ENCODE results near the gene PPCS.

PPCS gene

DNA sequence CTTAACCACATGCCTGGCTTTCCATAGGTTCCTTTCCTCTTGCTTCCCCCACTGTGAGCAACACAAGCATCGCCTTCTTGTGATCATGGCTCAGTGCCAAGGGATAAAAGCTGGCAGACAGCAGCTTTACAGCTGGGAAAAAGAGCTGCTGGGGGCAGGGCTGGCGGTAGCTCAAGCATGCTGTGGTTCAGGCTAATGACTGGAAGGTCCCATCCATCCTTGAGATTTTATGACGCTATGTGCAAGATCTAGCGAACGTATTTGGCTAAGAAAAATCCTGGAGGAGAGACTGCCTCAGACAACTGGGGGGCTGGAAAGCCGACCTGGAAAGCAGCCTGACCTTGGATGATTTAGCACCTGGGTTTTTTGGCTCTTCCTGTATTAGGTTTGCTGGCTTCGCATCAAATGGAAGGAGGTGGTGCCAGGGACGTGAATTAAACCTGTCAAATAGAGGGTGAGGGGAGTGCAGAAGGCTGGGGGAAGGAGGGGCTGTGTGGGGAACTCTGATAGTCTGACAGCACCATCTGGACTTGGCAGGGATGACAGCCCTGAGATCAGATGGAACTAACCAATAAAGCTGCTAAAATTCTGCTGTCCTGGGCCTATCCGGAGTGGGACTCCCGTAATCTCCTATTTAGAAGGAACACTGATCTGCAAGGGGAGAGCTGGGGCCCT is 35.3 kb upstream of the PPCS start:
- TF ChIP-seq, protein P1, sequence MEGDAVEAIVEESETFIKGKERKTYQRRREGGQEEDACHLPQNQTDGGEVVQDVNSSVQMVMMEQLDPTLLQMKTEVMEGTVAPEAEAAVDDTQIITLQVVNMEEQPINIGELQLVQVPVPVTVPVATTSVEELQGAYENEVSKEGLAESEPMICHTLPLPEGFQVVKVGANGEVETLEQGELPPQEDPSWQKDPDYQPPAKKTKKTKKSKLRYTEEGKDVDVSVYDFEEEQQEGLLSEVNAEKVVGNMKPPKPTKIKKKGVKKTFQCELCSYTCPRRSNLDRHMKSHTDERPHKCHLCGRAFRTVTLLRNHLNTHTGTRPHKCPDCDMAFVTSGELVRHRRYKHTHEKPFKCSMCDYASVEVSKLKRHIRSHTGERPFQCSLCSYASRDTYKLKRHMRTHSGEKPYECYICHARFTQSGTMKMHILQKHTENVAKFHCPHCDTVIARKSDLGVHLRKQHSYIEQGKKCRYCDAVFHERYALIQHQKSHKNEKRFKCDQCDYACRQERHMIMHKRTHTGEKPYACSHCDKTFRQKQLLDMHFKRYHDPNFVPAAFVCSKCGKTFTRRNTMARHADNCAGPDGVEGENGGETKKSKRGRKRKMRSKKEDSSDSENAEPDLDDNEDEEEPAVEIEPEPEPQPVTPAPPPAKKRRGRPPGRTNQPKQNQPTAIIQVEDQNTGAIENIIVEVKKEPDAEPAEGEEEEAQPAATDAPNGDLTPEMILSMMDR (IDR thresholded peaks at IDR 0.05; ENCODE audit: insufficient read depth, missing control alignments) = no peak
- DNase-seq (ENCODE audit: insufficient read length, low spot score) (peak; percentile 37), FAIRE-seq (peak; percentile 63)

DNA sequence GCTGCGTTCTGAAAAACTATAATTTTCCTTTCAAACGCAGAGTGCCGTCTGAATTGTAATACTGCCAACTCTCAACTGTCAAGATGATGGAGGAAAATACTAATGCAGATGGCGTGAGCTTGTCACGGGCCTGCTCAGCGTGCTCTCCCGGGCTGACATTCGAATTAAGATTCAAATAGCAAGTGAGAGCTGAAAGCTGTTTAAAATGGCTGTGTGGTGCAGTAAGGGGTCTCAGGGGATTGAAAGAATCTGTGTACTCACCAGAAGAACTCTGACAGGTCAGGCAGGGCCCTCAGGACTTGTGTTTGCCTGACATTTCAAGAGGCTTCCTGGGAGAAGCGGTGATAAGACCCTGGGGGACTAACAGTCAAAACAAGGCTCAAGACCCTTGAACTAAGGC is 33.6 kb upstream of the PPCS start:
- no peak for FAIRE-seq
- TF ChIP-seq, protein P1 (IDR thresholded peaks at IDR 0.05; ENCODE audit: insufficient read depth, missing control alignments) = no peak
- no peak for DNase-seq (ENCODE audit: insufficient read length, low spot score)

DNA sequence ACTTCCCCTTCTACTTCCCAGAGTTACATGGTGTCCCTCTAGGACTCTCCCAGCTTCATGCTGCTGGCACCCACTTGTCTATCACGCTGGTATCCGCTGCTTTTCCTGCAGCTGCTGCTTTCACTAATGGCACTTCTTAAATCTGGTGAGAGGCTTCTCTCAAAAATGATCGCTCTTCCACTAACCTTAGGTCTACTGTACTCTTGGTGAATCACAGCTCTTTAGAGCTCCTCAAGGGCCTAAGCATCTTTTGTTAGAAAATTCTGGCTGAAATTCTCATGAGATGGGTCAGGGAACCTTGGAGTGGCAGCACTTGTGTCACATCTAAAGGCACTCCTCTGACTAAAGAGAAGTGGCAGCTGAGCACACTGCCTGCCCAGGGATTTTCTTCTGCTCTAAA is 32.7 kb upstream of the PPCS start:
- no peak for FAIRE-seq
- TF ChIP-seq, protein P1 (IDR thresholded peaks at IDR 0.05; ENCODE audit: insufficient read depth, missing control alignments) = no peak
- no peak for DNase-seq (ENCODE audit: insufficient read length, low spot score)

DNA sequence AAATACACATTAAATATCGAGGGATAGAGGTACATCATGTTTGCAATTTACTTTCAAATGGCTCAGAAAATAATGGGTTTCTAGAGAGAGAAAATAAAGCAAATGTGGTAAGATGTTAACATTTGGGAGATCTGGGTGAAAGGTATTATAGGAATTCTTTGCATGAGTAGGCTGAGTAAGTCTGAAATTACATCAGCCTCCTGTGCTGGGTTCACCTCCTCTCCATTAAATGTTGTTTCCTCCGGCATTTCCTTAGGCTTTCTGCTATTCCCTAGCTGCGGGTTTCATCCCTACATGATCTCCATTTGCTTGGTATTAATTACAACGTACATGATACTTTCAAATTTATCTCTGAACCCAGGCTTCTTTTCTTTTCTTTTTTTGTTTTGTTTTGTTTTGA is 32.1 kb upstream of the PPCS start:
- DNase-seq (ENCODE audit: insufficient read length, low spot score) (no peak), FAIRE-seq (no peak)
- TF ChIP-seq, protein P1 (IDR thresholded peaks at IDR 0.05; ENCODE audit: insufficient read depth, missing control alignments) = no peak

DNA sequence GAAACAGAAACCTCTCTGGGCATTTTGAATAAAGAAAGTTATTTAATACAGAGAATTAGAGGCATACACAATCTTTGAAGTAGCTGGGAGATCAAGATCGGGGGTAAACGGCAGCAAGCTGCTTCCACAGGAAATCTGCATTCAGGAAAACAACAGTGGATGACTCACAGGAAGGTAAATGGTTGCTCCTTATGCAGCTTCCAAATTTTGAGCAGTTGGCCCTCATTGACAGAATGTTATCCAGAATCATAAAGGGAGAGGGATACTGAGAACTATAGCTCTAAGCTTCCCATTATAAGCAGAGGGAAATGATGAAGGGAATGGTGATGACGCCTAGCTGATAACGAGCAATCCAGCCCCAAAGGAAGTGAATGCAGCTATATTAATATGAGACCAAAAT is 29.1 kb upstream of the PPCS start:
- TF ChIP-seq, protein P1 (IDR thresholded peaks at IDR 0.05; ENCODE audit: insufficient read depth, missing control alignments) = no peak
- FAIRE-seq (no peak), DNase-seq (ENCODE audit: insufficient read length, low spot score) (no peak)

DNA sequence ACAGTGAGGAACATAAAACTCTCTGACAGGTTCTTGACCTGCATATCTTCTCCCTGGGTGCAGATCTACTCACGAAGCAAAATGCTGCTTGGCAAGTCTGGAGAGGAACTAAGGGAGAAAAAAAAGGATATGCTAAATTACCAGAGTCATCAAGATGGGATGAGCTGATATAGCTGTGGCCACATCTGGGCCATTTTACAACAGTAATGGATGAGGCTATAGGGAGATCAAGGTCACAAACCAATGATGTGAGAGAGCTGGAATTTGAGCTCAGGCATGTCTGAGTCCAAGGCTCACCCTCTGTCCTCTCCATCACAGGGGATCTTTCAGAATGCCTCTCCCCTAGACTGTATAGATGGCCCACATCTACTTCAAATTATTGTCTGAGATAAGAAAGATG is 26.7 kb upstream of the PPCS start:
- no peak for FAIRE-seq
- TF ChIP-seq, protein P1 (IDR thresholded peaks at IDR 0.05; ENCODE audit: insufficient read depth, missing control alignments) = no peak
- no peak for DNase-seq (ENCODE audit: insufficient read length, low spot score)

DNA sequence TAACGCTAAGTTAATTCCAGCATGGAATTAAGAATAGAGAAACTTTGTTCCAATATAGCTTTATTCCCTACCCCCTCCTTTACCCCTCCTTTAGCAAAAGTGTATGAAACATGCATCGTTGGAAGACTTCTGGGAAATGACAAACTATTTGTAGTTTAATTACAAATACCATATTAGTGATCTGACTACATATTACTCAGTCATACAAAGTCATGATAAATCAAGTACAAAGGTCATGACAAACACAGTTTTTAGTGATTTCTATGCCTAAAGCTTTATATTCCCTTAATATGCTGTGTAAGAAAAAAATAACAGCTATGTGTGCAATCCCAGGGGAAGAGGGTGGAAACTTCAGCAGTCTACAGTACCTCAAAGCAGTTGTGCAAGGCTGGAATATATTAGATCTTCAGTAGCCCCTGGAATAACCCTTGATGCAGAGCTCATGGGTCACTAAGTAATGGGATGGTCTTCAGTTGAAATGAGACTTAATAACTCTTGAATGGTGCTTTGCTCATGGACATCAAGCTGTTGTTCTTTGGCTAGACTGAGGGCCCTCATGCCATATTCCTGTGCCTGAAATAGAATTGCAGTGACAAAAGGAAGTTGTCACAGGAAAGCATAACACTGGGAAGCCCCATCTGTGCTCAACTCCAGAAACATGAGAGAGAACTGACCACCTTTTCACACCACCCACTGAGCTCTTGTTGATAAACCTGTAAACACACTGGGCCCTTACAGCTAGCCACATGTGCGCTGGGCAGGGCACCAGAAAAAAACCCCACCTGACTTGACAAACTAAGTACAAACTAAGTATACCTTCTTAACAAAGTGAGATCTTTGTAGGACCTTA is 25.8 kb upstream of the PPCS start:
- DNase-seq (ENCODE audit: insufficient read length, low spot score) = no peak
- TF ChIP-seq, protein P1 (IDR thresholded peaks at IDR 0.05; ENCODE audit: insufficient read depth, missing control alignments) = no peak
- no peak for FAIRE-seq

Data from D721Med (cell line).